GM21390 (cell line): ENCODE measurements around the gene JMJD8.
"Not testable (repeated sequence)": the region's sequence is repeated elsewhere in the genome, so short reads cannot be mapped to it uniquely, and the experiment has no call there.

Experiments
- ATAC-seq: cut with Tn5 transposase; IDR thresholded peaks from one replicate; pipeline ENCODE4 v1.9.1; 2021; ENCODE audit not compliant: unreplicated experiment

Gene JMJD8

DNA sequence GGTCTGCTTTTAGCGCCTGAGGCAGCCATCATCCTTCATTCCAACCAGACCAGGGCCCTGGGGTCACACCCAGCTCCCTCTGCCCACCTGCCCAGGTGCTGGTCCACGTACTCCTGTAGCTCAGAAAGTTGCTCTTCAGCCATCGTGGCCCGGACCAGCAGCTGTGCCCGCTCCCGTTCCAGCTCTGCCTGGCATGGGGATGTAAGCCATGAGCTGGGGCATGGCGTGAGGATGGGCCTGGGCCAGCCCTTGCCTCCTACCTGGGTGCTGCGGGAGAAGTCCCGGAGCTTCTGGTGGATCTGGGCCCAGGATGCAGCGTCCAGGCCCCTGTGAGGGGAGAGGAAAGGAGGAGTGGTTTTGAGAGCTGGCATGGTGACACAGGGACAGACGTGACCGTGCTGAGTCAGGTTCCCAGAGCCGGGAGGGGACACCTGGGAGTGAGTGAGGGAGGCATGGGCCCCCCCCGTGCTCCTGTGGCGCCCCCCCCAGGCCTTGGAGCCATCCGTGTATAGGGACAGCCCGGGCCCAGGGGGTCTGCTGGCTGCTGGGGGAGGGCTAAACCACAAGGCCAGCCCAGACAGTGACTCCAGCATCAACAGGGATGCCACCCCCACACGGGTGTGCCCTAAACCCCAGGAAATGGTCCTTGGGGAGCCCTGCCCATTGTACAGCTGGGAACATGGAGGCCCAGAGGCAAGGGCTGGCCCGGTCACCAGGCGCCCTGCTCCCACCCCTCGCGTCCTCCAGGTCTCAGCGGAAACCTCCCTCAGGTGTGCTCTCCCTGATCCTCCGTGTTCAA is 38.9 kb upstream of the JMJD8 start:
- no peak for ATAC-seq

DNA sequence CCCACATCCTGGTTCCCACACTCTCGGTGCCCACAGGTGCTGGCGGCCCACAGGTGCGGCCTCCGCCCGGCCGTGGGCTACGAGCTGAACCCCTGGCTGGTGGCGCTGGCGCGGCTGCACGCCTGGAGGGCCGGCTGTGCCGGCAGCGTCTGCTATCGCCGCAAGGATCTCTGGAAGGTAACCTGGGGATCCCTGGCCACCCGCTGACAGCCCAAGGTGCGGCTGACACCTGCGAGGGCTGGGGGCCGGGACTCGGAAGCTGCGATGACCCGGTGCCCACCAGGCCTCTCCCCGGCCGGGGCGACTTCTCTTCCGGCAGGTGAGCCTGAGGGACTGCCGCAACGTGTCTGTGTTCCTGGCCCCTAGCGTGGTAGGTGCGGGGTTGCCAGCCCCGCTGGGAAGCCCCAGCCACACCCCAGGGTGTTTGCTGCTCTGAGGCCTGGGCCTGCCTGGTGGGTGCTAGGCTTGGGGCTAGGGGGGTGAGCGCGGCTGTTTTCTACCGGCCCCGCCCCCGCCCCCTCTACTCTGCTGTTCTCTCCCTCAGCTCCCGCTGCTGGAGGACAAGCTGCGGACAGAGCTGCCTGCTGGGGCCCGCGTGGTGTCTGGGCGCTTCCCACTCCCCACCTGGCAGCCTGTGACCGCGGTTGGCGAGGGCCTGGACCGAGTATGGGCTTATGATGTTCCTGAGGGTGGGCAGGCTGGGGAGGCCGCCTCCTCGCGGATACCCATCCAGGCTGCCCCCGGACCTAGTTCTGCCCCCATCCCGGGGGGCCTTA is 37.8 kb upstream of the JMJD8 start:
- ATAC-seq: no peak

DNA sequence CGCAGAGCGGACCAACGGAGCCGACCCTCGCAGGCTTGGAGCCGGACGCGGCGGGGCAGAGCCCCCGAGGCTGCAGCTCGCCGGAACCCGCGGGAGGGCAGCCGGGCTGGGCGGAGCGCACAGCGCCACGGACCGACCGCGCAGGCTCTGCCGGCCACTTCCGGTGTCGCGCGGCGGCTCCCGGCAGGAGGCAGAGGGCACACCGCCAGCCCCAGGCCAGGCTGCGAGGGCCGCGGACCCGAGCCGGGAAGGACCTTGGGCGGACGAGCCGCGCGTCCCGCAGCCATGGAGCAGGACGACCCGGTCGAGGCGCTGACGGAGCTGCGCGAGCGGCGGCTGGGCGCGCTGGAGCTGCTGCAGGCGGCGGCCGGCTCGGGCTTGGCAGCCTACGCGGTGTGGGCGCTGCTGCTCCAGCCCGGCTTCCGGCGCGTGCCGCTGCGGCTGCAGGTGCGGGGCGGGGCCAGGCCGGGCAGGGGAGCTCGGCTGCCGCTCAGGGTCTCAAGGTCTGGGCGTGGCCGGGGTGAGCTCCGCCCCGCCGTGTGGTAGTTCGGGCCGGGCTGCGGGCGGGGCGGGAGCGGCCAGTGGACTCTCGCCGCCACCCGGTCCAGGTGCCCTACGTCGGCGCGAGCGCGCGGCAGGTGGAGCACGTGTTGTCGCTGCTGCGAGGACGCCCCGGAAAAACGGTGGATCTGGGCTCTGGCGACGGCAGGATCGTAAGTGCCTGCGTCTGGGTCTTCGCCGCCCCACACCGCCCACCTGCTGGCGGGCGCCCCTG is 37.0 kb upstream of the JMJD8 start, which contains the start of gene ANTKMT:
ANTKMT (plus strand) TSS at position 157 of the 775 bp plus-strand sequence; CDS start at position 286, 129 bp downstream.
- ATAC-seq: peak; percentile 60

DNA sequence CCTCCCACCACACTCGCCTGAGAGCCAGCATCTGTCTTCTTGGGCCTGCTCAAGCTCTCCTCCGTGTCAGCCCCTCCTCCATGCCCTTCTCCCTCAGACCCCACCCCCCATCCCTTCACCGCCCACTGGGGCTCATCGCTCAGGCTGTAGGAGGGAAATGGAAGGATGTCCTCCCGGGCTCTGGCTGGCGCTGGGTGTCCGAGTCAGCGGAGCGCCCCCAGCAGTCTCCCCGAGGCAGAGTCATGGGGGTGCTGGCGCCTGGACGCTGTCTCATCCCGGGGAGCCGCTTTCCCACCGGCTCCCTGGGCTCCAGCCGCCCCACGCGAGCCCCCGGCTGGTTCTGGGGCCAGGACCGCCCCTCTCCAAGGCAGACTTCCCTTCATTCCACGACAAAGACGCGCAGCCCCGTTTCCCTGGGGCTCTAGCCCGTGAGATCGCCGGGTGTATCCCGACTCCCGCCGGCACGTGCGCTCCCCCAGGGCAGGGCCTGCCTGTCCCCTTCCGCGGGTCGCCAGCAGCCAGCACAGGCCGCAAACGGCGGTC is 36.4 kb upstream of the JMJD8 start:
- no peak for ATAC-seq

DNA sequence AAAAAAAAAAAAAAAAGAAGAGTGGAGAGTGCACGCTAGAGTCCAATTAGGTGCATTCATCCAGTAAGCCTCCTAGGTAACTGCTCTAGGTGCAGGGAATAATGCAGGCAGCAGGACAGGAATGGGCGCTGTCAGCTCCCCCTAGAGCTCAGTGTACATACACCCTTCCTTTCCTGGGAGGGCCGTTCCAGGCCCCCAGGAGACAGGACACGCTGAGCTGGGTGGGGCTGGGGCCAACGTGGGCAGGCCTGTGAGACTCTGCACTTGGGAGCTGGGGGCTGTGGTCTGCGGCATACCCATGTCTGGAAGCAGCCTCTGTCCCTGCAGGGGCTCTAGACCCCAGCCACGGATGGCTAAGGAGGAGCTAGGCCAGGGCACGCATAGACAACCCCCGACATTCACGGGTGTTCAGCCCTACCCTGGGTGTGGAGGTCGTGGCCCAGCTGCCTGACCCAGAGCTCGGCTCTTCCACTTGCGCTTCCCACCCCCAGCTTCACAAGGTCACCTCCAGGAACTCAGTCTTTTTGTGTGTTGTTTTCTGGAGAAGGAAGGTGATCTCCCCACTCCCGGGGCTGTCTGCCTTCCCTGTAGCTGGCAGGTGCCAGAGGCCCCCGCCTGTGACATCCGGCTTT is 35.8 kb upstream of the JMJD8 start:
- no peak for ATAC-seq

DNA sequence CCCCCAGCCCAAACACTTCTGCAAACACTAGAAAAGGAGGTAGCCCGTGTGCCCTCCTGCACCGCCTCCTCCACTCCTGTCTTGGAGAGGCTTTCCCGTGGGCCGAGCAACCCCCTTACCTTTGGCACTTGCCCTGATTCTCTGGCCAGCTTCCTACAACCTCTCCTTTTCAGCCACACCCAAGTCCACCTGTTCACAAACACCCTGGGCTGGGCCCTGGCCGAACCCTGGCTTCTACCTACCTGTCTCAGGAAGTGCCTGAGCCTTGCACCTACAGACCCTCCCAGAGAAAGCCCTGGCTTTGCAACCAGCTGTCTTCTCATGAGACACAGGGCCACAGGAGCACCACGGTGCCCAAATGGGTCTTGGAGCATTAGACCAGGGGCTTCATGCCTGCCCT is 34.8 kb upstream of the JMJD8 start:
- no peak for ATAC-seq

DNA sequence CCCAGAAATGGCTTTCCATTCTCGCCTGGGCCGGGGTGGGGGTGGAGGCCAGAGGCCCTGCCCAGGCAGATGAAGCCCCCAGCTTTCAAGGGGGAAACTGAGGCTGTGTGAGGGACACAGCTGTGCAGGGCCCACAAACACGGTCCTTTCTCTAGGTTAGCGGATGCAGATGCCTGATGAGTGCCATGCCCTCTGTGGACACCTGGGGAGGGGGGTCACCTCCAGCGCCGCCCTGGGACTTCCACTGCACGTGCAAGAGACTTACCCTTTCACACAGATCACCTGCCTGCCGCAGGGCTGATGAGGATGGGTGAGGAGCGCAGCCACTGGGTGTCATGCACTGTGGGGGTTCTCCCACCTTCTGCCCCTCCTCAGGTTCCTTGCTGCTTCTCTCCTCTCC is 34.3 kb upstream of the JMJD8 start:
- no peak for ATAC-seq

DNA sequence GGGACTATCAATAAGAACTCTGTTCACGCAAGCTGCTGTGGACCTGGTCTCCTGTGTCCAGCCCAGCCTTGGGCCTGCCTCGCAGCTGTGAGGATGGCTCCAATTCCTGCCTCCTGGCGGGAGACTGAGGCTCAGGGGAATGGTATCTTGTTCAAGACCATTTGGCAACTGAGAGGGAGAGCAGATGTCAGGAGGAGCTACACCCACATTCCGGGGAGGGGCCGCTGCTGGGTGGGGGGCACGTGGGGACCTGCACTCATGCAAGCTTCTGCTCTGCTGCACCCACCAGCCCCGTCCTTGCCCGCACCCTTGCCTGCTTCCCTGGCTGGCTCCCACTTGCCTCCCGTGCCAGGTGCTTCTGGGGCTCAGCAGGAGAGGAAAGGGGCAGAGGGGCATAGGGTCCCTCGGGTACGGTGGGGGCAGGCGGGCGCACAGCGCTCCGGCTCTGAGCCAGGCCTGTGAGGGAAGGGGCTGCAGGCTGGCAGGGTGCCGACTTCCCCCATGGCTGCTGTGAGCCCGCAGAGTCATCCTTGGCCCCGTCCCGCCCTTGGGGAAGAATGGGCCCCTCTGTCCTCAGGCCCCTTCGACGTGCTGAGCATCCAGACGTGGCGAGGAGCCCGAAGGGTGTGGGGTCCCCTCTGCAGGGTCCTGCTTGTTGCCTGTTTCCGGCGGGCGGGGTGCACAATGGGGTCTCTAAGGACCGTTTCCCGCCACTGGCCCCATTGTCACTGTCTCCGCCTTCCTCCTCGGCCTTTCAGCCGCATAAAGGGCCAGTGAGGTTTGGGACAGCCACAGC is 33.5 kb upstream of the JMJD8 start:
- no peak for ATAC-seq

DNA sequence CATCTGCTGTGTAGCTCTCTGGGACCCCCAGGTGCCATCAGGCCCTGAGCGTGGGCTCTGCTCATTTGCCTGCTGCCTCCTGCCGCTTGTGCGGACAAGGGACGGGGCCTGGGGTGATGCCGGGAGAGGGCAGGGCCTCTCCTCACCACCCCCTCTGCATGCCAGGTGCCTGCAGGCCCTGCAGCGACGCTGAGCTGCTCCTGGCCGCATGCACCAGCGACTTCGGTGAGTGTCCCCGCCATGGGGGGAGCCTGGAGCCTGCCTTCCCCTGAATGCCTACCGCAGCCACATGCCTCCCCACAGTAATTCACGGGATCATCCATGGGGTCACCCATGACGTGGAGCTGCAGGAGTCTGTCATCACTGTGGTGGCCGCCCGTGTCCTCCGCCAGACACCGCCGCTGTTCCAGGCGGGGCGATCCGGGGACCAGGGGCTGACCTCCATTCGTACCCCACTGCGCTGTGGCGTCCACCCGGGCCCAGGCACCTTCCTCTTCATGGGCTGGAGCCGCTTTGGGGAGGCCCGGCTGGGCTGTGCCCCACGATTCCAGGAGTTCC is 32.7 kb upstream of the JMJD8 start:
- no peak for ATAC-seq

DNA sequence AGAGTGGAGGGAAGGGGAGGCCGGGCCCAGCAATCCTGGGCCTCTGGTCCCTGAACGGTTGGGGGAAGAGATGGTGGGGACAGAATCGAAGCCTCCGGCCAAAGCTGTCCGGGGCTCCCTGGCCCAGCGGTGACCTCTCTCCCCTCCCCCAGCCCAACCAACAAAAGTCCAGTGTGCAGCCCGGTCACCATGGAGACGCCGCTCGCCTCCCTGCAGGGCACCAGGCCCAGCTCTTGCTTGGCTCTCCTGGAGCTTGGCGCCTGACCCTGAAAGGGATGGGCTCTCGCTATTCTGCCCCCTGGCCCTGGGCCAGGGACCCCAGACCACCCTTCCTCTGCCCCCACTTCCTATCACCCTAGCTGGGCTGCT is 32.0 kb upstream of the JMJD8 start:
- ATAC-seq: no peak

DNA sequence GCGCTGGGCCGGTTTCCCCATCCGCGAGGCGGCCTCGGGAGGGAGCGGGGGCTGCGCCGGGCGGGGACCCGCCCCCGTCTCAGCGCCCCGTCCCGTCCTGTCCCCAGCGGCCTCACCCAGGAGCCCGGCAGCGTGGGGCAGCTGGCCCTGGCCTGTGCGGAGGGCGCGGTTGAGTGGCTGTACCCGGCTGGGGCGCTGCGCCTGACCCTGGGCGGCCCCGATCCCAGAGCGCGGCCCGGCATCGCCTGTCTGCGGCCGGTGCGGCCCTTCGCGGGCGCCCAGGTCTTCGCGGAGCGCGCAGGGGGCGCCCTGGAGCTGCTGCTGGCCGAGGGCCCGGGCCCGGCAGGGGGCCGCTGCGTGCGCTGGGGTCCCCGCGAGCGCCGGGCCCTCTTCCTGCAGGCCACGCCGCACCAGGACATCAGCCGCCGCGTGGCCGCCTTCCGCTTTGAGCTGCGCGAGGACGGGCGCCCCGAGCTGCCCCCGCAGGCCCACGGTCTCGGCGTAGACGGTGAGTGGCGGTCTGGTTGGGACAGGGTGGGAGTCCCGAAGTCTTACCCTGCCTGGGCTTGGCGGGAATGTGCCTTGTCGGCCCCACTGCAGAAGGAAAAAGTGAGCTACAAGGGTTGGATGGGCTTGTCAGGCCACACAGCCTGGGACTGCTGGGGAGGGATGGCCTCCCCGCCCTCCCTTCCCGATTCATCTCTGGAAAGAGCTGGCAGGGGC is 31.5 kb upstream of the JMJD8 start:
- no peak for ATAC-seq

DNA sequence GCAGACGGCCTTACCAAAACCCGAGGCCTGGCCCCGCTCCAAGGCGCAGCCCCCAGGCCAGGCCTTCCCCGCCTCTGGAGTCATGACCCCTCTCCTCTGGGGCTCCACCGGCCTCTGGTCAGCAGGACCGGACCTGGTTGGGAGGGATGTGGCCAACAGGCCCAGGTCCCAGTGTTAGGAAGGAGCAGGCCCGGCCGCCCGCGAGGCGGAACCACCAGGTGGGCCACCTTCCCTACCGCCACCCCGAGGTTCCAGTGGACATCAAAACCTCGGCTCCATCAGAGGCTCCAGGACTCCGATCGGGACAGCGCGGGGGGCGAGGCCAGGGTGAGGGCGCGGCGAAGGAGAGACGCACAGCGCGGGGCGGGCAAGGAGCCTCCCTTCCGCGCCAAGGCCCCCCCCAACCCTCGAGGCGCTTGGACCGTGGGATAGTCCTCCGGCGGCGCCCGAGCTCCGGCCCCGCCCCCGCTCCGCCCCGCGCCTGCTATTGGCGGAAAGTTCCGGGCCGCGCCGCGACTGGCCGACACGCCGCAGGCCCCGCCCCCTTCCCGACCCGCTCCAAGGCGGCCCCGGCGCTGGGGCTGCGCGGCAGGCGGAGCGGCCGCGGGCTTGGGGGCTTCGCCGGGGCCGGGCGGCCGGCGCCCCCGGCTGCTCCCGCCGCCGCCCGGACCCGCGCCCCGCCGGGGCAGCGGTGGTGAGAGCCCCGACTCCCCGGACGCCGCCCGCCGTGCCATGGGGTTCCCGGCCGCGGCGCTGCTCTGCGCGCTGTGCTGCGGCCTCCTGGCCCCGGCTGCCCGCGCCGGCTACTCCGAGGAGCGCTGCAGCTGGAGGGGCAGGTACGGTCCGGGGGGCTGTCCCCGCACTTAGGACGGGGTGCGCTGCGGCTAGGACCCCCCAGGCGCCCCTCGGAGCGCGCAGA is 30.7 kb upstream of the JMJD8 start, which contains the start of gene METRN:
METRN (plus strand) TSS at position 561 of the 919 bp plus-strand sequence; CDS start at position 733, 172 bp downstream.
- peak; percentile 68 for ATAC-seq

DNA sequence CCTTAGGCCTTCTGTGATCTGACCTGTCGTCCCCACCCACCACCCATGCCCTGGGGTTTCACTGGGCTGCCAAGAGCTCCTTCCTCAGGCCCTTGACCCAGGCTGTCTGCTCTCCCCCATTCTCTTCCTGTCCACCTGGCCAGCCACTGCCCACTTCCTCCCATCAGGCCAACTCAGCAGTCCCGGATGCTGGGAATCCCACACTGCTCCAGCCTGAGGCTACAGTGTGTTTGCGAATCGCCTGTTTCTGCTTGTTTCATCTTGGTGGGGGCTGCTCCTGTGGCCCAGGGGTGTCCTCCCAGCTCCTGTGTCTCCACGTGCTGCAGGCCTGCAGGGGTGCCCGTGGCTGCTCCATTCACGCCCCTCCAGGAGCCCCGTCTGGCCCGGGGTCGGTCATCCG is 29.9 kb upstream of the JMJD8 start:
- no peak for ATAC-seq

DNA sequence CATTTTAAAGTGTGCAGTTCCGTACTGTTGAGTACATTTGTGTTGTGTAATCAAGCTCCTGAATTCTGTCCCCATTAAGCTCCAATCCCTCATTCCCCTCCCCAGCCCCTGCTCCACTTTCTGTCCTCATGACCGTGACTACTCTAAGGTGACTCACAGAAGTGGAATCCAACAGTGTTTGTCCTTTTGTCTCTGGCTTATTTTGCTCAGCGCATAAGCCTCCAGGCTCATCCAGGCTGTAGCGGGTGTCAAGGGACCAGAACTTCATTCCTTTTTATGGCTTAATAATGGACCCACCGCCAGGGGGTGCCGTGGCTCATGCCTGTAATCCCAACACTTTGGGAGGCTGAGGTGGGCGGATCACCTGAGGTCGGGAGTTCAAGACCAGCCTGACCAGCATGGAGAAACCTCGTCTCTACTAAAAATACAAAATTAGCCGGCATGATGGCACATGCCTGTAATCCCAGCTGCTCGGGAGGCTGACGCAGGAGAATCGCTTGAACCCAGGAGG is 28.7 kb upstream of the JMJD8 start:
- ATAC-seq: not testable (repeated sequence)

DNA sequence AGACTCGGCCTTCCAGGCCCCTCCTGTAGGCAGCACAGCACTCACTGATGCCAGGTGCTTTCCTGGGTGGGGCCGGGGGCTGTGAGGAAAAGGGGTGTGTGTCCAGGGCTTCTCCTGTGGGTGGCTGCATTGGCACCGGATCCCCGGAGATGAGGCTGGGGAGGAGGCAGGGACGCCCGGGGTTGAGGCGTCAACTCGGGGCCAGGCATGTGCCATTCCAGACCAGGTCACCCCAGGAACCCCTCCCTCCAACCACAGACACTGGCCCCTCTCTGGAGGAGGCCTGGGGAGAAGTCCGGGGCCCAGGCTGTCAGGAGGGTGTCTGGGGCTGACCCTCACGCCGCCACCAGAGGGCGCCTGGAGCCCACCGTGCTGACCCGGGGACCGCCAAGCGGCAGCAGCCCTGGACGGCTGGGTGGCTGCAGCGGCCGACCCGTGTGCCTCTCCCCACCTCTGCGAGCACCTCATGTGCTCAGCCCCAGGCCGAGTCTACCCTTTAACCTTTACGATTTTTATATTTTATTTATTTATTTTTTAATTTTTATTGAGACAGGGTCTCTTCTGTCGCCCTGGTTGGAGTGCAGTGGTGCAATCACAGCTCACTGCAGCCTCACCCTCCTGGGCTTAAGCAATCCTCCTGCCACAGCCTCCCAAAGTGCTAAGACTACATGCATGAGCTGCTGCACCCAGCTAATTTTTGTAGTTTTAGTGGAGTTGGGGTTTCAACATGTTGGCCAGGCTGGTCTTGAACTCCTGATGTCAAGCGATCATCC is 27.6 kb upstream of the JMJD8 start:
- no peak for ATAC-seq

DNA sequence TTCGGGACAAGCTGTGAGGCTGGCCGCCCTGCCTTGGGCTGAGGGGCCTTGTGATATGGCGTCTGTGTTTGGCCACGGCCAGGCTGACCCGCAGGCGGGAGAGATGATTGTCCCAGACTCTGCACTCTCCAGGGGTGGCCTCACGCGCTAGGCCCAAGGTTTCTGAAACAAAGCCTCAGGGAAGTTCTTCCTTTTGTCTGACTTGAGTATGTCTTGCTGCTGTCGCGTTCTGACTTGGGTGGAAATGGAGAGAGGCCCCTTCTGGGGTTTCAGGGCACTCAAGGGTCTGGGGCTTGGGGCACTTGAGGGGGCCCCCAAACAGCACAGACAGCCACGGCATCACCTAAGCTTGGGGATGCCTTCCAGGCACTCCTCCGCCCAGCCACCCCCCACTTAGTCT is 26.9 kb upstream of the JMJD8 start:
- no peak for ATAC-seq

DNA sequence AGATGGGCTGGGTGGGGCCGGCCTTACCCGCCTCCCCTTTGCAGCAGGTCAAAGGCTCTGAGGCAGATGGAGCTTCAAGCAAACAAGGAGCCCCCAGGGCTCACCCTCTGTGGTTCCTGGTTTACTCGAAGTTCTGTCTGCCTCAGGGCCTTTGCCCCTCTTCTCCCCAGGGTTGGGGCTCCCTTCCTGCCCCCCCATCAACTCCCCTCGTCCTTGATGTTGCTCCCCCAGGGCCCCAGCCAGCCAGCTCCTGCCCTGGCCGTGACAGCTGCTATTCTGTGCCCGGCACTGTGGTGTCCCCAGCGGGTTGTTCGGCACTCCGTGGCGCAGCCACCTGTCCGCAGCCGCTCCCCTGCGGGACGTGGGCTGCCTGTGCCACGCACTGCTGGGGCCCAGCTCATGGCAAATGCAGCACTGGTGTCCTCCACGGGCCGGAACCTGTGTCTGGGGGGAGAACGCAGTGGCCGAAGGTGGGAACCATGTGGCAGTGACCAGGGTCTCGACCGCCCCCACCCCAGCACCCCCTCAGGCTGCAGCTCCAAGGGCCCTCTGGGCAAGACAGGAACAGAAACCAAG is 26.5 kb upstream of the JMJD8 start:
- ATAC-seq: no peak
